ENCODE data around the gene STK17B. TPM values are rescaled to one million over a fixed set of nuclear protein-coding genes. Genes with fewer than 3 reads are reported as not detected.

STK17B gene
- total RNA-seq, 1 donor from 2014 or later, result 67.7 TPM

DNA sequence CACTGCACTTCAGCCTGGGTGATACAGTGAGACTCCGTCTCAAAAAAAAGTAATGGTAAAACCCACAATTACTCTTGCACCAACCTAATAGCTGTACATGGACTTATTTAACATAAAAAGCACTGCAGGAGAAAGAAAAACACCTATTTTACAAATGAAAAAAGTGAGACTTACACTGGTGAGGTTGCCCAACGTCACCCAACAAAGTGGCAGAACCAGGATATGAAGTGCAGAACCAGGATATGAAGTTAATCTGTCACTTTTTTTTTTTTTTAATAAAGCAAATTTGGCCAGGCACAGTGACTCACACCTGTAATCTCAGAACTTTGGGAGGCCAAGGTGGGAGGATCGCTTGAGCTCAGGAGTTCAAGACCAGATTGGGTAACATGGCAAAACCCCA lies 13.5 kb upstream of the STK17B start:
- DNase-seq (ENCODE audit: low spot score), result no peak

DNA sequence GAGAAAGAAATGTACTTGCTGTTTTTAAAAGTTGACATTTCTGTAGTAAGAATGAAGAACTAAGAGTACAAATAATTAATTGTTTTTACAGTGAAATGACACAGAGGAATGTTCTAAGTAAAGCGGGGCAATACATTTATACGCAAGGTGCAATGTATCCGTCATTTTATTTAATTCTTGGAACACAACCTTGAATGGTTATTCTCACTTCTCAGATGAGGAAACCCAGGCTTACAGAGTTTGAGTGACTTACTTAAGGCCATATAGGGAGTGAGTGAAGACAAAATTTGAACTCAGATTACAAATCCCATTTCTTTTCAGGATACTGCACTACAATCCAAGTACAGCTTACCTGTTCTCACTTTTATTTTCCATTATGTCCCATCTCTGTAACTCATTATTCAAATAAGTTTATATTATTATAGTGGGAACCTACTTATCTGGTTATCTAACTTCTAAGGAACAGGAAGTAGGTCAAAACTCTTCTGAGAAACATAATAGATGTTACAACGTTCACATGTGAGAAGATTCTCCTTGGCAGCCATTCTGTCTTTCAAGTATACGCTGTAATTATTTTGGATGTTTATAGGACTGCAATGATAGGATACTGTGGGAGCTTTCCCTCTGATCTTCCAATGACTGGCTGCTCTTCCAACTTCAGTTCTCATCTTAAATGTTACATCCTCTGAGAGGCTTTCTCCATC lies 12.3 kb upstream of the STK17B start:
- no peak for DNase-seq (ENCODE audit: low spot score)

DNA sequence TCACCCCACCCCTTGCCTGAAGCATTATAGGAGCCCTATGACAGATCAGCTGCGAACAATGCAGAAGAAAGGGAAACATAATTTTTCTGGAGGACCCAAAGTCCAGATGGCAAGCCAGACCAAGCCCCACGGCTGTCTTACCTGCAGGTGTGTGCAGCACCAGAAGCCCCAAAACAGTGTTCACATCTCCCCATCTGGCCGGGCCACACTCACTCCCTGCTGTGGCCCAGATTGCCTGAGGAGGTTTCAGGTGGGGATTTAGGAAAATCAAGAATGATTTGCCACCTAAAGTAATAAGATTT lies 11.7 kb upstream of the STK17B start:
- no peak for DNase-seq (ENCODE audit: low spot score)

DNA sequence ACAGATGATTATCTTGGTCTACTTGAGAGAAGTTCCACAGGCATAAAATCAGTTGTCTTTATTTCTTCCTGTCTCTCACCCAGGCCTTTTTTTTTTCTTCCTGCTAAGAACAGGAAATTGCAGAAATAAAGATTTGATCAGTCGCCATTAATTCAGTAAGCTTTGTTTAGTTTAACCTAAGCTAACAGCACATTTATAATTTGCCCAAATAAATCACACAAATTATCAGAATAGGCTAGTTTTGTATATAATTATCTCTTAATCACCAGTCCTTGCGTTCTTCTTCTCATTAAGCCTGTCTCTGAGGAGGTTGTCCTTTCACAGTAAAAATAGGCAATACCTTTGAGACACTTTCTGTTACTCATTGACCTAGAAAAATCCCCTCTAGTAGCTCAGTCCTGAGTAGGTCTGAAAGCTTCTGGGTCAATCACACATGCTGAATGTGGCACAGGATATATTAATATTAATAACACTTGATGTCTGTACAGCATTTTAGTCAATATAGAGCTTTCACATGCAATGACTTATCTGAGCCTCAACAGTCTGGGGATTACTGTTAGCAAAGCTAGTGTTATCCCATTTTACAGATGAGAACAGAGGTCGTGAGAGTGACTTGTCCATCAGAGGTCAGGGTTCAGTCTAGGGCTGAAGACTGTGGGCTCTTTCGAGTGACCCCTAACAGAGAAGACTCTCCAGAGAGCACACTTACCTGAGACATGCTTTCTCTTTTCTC lies 11.2 kb upstream of the STK17B start:
- no peak for DNase-seq (ENCODE audit: low spot score)

DNA sequence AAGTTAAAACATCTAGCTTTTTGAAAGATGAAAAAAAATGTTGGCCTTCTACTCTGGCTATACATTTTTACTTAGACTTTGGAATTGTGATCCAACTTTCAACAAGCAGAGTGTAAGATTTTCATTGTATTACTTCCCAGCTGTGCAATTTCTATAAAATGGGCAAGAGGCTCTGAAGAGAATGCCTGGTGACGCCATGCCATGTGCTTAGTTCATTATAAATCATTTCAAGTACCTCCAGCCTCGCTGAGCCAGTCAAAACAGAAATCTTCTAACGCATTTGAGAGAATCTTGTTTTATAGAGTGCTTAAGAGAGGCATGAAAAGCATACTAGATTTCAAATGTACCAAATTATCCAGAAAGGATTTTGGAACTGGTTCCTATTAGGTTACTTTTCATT lies 10.1 kb upstream of the STK17B start:
- no peak for DNase-seq (ENCODE audit: low spot score)

DNA sequence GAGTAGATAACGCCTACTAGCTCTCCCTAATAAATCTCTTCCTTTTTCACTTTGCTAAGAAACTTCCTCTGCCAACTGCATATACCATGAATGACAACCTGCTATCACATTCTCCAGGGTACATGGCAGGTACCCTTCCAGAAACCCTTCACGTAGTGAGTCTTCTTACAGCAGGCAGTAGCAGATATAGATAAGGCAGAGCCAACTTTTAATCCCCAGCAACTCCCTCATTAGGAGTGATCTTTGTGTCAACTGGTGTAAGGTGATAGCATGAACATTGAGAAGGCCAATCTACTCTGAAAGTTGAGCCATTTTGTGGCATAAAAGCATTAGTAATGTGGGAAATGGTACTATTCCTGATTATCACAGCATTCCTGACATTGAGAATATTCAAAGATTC lies 5.7 kb upstream of the STK17B start:
- DNase-seq (ENCODE audit: low spot score), result no peak

DNA sequence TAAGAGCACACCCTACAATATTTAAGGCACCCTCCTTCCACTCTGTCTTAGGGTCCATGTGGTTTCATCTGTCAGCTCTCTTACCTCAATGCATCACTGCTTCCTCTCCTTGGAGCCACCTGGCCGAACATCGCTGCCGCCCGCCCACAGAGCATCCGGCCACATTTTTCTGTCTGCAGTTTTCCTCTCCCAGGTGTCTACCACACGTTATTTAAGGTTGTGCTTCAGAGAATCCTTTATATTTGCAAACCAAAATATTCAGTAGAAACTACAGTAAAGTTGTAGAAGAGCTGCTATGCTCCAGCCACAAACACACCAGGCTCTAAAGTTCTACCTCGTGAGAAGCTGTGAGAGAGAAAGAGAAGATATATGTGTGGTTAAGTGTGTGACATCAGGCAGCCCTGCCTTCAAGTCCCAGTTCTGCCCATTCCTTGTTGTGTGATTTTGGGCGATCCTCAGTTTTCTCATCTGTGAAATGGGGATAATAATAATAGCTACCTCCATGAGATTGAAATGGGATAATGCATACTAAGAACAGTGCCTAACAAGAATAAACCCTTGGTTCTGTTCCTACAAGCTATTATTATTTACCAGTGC lies 4.9 kb upstream of the STK17B start:
- no peak for DNase-seq (ENCODE audit: low spot score)

DNA sequence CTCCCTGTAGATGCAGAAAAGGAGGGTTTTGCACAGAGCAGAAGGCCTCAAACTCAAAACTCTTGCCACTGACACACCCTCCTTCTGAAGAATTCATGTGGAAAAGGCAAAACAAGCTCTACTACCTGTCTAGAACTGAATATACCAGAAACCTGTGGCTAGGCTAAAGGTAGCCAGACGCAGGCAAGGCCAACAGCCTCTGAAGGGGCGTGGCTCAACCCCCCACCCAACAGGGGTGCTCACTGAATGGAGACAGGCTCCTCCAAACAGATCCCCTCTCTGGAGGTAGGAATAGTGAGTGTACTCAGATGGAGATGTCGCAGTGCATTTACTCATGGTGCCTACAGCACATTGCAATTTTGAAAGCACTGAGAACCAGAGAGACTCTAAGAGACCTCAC lies 3.0 kb upstream of the STK17B start:
- no peak for DNase-seq (ENCODE audit: low spot score)

DNA sequence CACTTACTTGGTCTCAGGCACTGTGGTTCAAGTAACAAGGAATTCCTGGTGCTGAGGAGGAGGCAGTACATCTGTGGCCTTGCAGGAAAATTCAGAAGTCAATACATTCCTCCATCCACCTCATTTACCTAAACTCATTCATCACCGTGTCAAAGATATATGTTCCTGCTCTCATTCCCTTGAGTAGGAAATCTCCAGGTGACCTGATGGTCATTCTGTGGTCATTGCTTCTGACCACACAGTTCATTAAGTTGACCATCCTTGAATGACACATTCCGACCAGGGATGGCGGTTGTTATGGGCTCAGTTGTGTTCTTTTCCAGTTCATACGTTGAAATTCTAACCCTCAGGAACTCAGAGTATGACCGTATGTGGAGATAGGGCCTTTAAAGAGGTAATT lies 2.1 kb upstream of the STK17B start:
- no peak for DNase-seq (ENCODE audit: low spot score)

DNA sequence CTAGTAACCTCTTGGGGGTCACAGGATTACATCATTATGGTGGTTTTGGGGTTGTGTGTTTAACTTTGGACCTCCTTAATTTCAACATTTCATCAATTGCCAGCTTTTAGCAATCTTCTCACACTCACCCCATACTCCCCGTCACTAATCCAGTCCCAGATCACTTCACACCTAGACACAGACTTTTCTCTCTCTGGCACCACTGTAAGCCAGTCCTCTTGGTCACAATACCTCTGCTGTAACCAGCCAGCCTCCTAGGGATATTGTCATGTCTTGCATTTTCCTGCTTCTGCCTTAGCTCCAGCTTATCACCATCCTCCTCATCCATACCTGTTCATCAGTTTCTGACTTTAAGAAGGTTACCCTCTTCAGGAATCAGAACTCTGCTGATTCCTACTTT lies 1.6 kb upstream of the STK17B start:
- no peak for DNase-seq (ENCODE audit: low spot score)

DNA sequence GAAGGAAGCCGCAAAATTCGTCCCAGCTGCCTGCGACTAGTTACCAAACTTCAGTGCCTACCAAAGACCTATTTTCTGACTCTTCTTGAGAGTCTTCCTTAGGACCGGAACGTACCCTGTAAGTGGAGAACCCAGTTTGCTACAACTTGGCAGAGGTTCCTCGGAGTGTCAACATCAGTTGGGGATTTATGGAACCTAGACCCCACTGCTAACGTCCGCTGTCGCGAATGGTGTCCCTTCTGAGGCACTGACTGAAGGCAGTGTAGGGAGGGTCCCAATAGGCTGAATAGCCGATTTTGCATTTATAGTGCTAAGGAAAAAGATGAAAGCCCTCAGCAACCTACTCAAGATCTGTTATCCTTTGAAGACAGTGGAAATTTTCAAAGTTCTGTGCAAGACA lies 568 bp upstream of the STK17B start:
- no peak for DNase-seq (ENCODE audit: low spot score)

DNA sequence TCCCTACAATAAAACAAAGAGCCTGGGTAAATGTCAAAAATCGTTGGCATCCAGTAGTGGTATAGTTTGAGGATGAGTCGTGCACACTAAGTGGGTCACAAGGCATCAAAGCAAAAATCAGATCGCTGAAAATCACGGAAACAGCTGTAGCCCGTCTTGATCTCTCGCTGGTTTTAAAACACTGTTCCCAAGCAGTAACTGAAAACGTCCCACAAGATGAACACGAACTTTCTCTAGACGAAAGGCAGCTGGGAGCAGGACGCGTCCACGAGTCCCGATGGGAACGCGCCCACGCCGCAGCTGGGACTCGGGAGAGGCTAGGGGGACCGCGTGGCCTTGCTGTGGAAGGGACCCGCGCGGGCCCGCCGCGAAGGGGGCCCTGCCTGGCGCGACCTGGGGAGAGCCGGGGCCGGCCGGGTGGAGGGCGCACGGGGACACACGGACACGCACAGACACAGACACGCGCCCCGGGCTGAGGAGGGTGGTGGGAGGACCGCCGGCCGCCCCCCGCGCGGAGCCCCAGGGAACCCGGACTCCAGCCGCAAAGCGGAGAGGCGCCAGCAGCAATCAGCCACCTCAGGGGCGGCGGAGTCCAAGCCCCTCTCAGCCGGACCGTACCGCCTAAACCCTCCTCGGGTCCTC lies 651 bp downstream of the STK17B start:
- no peak for DNase-seq (ENCODE audit: low spot score)

DNA sequence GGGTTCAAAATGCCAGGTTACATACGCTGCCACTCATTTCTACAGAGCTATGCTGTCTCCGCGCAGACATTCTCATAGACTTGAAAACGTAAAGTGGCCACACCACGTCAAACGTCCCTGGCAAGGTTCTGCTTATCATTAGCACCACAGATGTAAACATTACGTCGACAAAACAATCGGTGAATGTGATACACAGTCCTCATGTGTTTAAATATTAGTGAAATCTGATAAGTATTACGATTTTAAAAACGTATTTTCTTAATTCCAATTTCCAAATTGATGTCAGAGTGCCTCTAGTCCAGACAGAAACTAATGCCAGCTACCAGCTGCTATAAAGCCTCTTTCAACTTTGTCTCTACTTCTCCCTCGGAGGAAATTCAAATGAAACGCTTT lies 1.2 kb downstream of the STK17B start:
- no peak for DNase-seq (ENCODE audit: low spot score)

DNA sequence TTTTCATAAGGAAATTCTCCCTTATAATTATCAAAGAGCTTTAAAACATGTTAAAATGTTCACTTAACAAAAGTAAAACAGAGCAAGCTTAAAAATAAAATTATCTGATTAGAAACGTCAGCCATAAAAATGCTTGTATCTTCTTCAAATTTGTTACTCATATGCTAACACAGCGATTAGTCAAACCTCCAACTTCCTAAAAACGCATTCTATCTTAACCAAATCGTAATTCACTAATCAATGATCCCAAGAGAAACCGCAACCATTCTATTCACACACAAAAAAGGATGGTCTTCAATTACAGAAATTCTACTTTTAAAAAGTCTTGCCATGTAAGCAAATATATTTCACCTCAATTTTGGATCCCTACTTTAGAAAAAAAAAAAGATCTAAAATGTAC lies 1.9 kb downstream of the STK17B start:
- no peak for DNase-seq (ENCODE audit: low spot score)

DNA sequence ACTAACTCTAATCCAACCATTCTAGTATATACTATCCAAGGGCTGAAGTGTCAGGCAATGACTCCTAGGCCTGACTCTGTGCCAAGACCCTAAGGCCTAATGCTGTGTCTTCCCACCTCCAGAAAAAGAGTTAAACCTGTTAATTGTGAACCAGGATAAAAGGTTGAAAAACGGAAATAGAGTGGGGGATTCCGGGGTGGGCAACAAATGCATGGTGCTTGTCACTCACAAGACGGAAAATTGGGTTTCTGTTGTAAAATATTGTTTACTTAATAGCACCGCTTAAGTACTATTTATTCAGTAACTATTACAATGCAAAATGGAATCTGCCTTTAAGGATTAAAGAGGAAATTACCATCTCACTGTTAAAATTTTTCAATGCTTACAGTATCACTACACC lies 3.2 kb downstream of the STK17B start:
- no peak for DNase-seq (ENCODE audit: low spot score)

DNA sequence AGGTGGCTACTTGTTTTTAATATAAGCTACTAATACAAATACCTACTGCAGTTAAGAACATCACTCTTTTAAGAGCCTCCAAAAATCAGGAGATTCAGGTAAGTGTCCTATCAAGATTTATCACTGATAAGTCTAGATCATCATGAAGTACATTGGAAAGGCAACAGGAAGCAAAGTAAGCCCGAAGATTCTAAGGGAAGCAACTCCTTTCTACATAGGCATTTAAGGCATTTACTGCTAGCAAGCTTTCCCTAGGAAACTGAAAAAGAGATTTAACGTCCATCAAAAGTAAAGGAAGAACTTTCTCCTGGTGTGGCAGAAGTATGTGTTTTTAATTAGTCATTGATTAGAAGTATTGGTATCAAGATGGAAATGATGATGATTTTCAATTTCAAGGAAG lies 3.7 kb downstream of the STK17B start:
- DNase-seq (ENCODE audit: low spot score), result no peak

DNA sequence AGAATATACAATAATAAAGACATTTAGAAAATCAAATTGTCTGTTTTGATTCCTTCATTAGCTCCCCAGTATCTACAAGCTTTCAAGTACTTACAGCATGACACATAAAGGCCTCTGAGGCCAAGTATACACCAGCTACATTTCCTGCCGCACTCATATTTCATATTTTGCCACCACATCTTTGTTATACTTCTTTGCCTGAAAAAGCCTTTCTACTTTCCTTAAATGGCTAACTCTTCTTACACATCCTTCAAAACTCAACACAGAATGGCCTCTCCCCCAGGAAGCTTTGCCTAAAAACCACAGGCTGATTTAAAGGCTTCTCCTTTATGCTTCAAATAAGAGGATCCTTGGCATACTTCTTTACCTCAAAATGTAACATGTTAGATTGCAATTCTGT lies 4.5 kb downstream of the STK17B start:
- no peak for DNase-seq (ENCODE audit: low spot score)

DNA sequence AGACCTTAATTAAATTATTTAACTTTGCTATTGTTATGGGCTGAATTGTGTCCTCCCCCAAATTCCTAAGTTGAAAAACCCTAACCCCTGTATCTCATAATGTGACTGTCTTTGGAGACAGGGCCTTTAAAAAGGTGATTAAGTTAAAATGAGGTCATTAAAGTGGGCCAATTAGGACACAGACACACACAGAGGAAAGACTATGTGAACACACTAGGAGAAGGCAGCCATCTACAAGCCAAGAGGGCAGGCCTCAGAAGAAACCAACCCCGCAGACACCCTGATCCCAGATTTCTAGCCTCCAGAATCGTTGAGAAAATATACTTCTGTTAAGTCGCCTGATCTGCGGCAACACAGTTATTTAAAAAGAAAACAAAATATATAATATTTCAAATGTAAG lies 6.4 kb downstream of the STK17B start:
- no peak for DNase-seq (ENCODE audit: low spot score)

DNA sequence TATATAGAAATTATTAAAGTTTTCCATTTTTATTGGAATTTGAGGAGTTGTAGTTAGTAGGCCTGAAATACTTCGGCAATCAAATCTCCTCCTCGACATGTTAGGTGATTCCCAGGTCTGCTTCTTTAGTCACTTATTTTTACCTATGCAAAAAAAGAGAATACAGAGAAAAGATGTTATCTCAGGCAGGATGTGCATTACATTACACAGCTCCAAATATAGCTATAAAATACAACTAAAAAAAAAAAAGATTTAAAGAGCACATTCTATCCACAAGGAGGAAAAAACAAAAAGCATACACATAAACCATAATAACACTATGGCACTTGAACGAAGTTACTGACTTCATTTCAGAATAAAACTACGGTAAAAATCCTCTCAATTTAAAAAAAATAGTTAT lies 8.1 kb downstream of the STK17B start:
- no peak for DNase-seq (ENCODE audit: low spot score)

DNA sequence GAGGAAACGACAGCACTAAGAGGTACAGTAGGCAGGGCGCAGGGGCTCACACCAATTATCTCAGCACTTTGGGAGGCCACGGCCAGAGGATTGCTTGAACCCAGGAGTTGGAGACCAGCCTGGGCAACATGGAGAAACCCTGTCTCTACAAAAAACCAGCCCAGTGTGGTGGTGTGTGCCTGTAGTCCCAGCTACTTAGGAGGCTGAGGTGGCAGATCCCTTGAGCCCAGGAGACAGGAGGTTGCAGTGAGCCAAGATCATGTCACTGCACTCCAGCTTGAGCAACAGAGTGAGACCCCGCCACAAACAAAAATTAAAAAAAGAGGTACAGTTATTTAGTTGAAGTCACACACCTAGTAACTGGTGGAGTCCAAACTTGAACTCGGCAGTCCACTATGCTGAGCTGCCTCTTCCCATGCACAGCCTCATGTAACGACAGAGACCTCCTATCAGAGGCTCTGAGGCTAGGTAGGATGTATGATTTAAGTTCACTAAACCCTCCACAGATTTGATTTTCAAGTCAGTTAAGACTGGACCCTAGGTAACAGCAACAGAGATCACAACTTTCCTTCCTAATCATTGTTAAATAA lies 8.7 kb downstream of the STK17B start:
- DNase-seq (ENCODE audit: low spot score), result no peak

DNA sequence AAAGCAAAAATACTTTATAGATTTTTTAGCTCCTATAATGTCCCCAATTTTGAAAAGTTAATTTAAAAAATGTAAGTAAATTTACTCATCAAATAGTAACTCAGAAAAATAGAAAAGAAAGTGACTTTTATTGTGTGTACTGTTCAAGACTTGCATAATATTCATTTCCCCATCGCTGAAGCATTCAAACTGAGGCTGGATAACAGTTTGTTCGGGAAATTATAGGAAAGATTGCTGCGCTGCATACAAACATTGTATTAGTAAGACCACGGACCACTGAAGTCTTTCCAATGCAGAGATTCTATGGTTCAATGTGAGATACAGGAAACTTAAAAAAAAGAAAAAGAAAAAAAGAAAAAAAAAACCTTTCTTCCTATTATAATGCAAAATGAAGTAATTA lies 10.4 kb downstream of the STK17B start:
- no peak for DNase-seq (ENCODE audit: low spot score)

DNA sequence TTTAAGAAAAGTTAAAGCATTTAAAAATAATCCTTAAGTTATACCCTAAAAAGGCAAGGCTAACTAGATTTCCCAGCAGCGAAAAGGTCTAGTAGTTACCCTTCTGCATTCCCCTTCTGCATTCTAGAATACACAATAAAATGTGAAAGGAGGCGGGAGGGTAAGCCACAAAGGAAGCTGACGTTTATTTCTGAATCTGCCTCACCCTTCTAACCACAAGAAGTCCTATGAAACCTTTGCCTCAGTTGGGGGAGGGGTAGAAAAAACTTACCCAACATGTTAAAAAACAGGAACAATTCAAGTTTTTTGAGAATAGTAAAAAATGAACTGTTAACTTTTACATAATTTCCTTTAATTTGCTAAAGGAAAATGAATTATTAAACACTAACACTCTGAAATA lies 11.3 kb downstream of the STK17B start:
- DNase-seq (ENCODE audit: low spot score), result no peak

Data from mesenteric fat pad (tissue), 1 donor.